PC-3 (cell line): ENCODE data around the gene RPE. TPM values are rescaled to one million over a fixed set of nuclear protein-coding genes. Genes with fewer than 3 reads are reported as not detected.

ENCODE experiments used
- ATAC-seq: fragments of 200-7000 bp; cut with Tn5 transposase; 2 replicates; pipeline ENCODE4 v1.9.1; 2020; ENCODE audit warnings: mild to moderate bottlenecking, moderate library complexity
- BruUV-seq: library from RNA; stranded (reverse); fragments of 400-500 nt; replicated peaks from 2 replicates; lab custom pipeline; 2021; lab: Mats Ljungman, UMichigan
- CTCF ChIA-PET: fragments of 300-600 bp; sonication (Branson Sonifier 250); formaldehyde crosslinking; loops from one replicate; lab custom pipeline; 2022; ENCODE audit warnings: antibody characterized with exemption; lab: Charles Lee
- POLR2A ChIA-PET: fragments of 300-600 bp; sonication (Branson Sonifier 250); formaldehyde crosslinking; loops from one replicate; lab custom pipeline; 2022; ENCODE audit warnings: antibody characterized with exemption; ENCODE audit not compliant: unreplicated experiment; lab: Charles Lee
- DNase-seq: peaks from one replicate; pipeline ENCODE4 v3.0.0-alpha.2; 2015
- H2AFZ ChIP-seq: fragments of 300-600 bp; sonication (generic); 2 replicates; pipeline ENCODE4 v1.6.0; 2016; ENCODE audit warnings: antibody characterized with exemption, low read length
- H3F3A ChIP-seq: fragments of 300-600 bp; sonication (generic); one replicate; pipeline ENCODE4 v1.6.0; 2017; ENCODE audit warnings: antibody characterized with exemption, low read length, control low read depth, mild to moderate bottlenecking; ENCODE audit not compliant: unreplicated experiment
- H3K27ac ChIP-seq: fragments of 300-600 bp; sonication (generic); 2 replicates; pipeline ENCODE4 v1.5.1; 2016; ENCODE audit warnings: mild to moderate bottlenecking, low read length
- H3K27me3 ChIP-seq: fragments of 300-600 bp; sonication (generic); 2 replicates; pipeline ENCODE4 v1.6.1; 2016; ENCODE audit warnings: low read length, mixed read lengths
- H3K36me3 ChIP-seq: fragments of 300-600 bp; sonication (generic); 2 replicates; pipeline ENCODE4 v1.6.1; 2016; ENCODE audit warnings: low read depth, mixed run types, low read length, mixed read lengths
- H3K4me1 ChIP-seq: fragments of 300-600 bp; sonication (generic); 2 replicates; pipeline ENCODE4 v1.5.1; 2016; ENCODE audit warnings: low read length; ENCODE audit not compliant: insufficient read depth
- H3K4me2 ChIP-seq: fragments of 300-600 bp; sonication (generic); 2 replicates; pipeline ENCODE4 v1.6.0; 2016; ENCODE audit warnings: low read length
- H3K4me3 ChIP-seq: fragments of 300-600 bp; sonication (generic); 2 replicates; pipeline ENCODE4 v1.5.1; 2016; ENCODE audit warnings: mild to moderate bottlenecking, low read length, mixed read lengths
- H3K79me2 ChIP-seq: fragments of 300-600 bp; sonication (generic); 2 replicates; pipeline ENCODE4 v1.6.1; 2017; ENCODE audit warnings: low read length, mixed read lengths
- H3K9ac ChIP-seq: fragments of 300-600 bp; sonication (generic); 2 replicates; pipeline ENCODE4 v1.6.0; 2016; ENCODE audit warnings: mild to moderate bottlenecking, low read length
- H3K9me2 ChIP-seq: fragments of 300-600 bp; sonication (generic); replicated peaks from 2 replicates; pipeline ENCODE4 v1.6.1; 2016; ENCODE audit warnings: mixed run types, low read length, mixed read lengths
- H3K9me3 ChIP-seq: fragments of 300-600 bp; sonication (generic); 2 replicates; pipeline ENCODE4 v1.6.1; 2016; ENCODE audit warnings: low read length, mixed read lengths
- H4K20me1 ChIP-seq: fragments of 300-600 bp; sonication (generic); 2 replicates; pipeline ENCODE4 v1.6.1; 2016; ENCODE audit warnings: low read length, mixed read lengths
- EZH2 ChIP-seq: fragments of 300-600 bp; sonication (generic); IDR thresholded peaks from one replicate; pipeline ENCODE4 v1.6.1; 2017; ENCODE audit warnings: antibody characterized with exemption, mild to moderate bottlenecking, low read length; ENCODE audit not compliant: unreplicated experiment
- EZH2phosphoT487 ChIP-seq: fragments of 300-600 bp; sonication (generic); IDR thresholded peaks from 2 replicates; pipeline ENCODE4 v1.6.1; 2018; ENCODE audit warnings: mild to moderate bottlenecking, antibody characterized with exemption, low read length, borderline replicate concordance
- intact Hi-C: fragments of 100-400 bp; cut with micrococcal nuclease; formaldehyde crosslinking; loops from 2 replicates; pipeline ENCODE4 v1.9.0; 2023
- total RNA-seq: library from RNA; depleted of rRNA; stranded (reverse); fragments of >200 nt; gene quantifications from 2 replicates; pipeline ENCODE4 v1.2.3, GENCODE V29; 2014
- TF ChIP-seq, protein P1 (sequence below): fragments of 300-600 bp; sonication (generic); conservative IDR thresholded peaks from 2 replicates; pipeline ENCODE4 v1.5.1; 2017; ENCODE audit warnings: antibody characterized with exemption, low read depth, mild to moderate bottlenecking, low read length

RPE gene
- total RNA-seq, 1 experiment from 2014 or later, result 60.5 TPM

DNA sequence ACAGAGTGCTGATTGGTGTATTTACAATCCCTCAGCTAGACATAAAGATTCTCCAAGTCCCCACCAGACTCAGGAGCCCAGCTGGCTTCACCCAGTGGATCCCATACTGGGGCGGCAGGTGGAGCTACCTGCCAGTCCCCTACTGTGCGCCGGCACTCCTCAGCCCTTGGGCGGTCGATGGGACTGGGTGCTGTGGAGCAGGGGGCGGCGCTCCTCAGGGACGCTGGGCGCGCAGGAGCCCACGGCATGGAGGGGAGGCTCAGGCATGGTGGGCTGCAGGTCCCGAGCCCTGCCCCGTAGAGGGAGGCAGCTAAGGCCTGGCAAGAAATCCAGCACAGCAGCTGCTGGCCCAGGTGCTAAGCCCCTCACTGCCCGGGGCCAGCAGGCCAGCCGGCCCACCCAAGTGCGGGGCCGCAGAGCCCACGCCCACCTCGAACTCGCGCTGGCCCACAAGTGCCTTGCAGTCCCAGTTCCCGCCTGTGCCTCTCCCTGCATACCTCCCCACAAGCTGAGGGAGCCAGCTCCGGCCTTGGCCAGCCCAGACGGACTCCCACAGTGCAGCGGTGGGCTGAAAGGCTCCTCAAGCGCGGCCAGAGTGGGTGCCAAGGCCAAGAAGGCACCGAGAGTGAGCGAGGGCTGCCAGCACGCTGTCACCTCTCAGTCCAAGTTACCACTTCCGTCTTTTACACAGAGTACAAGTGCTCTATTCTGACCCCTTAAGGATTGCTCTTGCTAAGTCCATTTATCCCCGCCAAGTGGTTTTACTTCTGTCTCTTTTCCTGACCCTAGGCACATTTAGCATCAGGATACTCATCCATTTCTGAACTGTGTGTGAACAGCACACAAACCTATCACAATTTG, 1.7 kb upstream of the RPE start:
- peaks cover 22% of the 10 kb centered on the region for H3K4me1 ChIP-seq
- no peaks in the 10 kb centered on the region for H3K27me3 ChIP-seq
- peaks cover 16% of the 10 kb centered on the region; the same call in 1 of the 2 replicates for H4K20me1 ChIP-seq
- BruUV-seq, result no TSS peak
- no peaks in the 10 kb centered on the region for H3K9me2 ChIP-seq
- DNase-seq (no peak), ATAC-seq (no peak)
- no peak overlapping the region for H3K4me2 ChIP-seq
- TF ChIP-seq EZH2phosphoT487 (no peak), EZH2 (no peak)
- TF ChIP-seq, protein P1, sequence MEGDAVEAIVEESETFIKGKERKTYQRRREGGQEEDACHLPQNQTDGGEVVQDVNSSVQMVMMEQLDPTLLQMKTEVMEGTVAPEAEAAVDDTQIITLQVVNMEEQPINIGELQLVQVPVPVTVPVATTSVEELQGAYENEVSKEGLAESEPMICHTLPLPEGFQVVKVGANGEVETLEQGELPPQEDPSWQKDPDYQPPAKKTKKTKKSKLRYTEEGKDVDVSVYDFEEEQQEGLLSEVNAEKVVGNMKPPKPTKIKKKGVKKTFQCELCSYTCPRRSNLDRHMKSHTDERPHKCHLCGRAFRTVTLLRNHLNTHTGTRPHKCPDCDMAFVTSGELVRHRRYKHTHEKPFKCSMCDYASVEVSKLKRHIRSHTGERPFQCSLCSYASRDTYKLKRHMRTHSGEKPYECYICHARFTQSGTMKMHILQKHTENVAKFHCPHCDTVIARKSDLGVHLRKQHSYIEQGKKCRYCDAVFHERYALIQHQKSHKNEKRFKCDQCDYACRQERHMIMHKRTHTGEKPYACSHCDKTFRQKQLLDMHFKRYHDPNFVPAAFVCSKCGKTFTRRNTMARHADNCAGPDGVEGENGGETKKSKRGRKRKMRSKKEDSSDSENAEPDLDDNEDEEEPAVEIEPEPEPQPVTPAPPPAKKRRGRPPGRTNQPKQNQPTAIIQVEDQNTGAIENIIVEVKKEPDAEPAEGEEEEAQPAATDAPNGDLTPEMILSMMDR, result no peak
- intact Hi-C loops, result no loop called here
- H3K79me2 ChIP-seq, result peaks cover 33% of the 10 kb centered on the region
- no peak overlapping the region for H2AFZ ChIP-seq
- H3K36me3 ChIP-seq, result no peaks in the 10 kb centered on the region
- no peaks in the 10 kb centered on the region for H3K9me3 ChIP-seq
- H3K4me3 ChIP-seq, result no peak overlapping the region
- H3K9ac ChIP-seq, result no peak overlapping the region
- CTCF ChIA-PET, result no interaction called here
- no peak overlapping the region for H3K27ac ChIP-seq
- POLR2A ChIA-PET, result no interaction called here
- H3F3A ChIP-seq, result no peaks in the 10 kb centered on the region

DNA sequence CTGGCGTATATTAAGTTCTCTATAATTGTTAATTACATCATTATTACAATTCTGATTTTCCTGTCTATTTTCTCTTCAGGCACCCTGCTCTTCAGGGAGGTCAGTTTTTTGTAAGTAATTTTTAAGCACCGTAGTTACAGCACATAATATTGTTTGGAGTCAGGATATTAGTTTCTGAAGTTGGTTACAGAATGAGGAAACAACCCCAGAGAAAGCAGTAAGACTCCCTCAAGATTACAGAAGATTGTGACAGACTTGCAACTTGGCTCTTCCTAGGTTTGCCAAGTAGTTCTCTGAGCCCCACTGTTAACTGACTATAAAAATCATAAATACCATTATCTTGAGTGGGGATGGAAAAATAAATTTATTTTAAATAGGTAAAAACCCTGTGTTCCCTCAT, 921 bp downstream of the RPE start:
- H3F3A ChIP-seq, result no peaks in the 10 kb centered on the region
- no peaks in the 10 kb centered on the region for H3K27me3 ChIP-seq
- no TSS peak for BruUV-seq
- no peaks in the 10 kb centered on the region for H3K9me2 ChIP-seq
- peak overlapping the region; percentile 85 for H3K4me2 ChIP-seq
- peak overlapping the region; percentile 91 for H3K9ac ChIP-seq
- no peak for DNase-seq
- intact Hi-C loops, result loop anchor here (2.0 kb wide), 1 partner anchor 167 kb away; the partner anchor contains the start of gene KANSL1L
- TF ChIP-seq EZH2, result no peak
- TF ChIP-seq, protein P1, result no peak
- no peak for TF ChIP-seq EZH2phosphoT487
- ChIA-PET CTCF (no interaction called here), POLR2A (no interaction called here)
- ATAC-seq, result no peak
- H3K9me3 ChIP-seq, result no peaks in the 10 kb centered on the region
- H3K4me3 ChIP-seq, result peak overlapping the region; percentile 84
- H3K79me2 ChIP-seq, result peaks cover 59% of the 10 kb centered on the region
- no peak overlapping the region for H2AFZ ChIP-seq
- H3K4me1 ChIP-seq, result peaks cover 23% of the 10 kb centered on the region
- peaks cover 37% of the 10 kb centered on the region for H4K20me1 ChIP-seq
- H3K27ac ChIP-seq, result no peak overlapping the region
- H3K36me3 ChIP-seq, result peaks cover 10% of the 10 kb centered on the region

DNA sequence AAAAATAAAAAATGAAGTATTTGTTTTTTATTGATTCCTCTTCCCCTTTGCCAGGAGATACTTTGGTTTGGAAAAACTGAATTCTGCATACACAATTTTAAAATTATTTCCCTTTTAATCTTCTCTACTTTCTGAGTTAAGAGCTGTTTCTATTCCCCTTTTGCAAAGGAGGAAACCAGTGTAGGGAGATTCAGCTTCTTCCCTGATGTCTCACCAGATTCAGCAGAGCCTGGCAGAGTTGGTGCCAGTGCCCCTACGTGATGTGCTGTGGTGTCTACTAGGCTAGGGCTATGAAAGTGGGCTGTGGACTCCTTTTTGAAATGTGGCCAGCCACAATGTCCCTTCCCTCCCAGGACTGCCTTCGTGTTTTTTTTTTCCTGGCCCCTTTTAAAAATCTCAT, 2.4 kb downstream of the RPE start:
- no peak for TF ChIP-seq EZH2phosphoT487
- TF ChIP-seq, protein P1, result no peak
- no peak for TF ChIP-seq EZH2
- Histone ChIP-seq H3K4me3 (no peak overlapping the region; the same call in 1 of the 2 replicates), H3K27ac (no peak overlapping the region), H3K4me2 (peak overlapping the region; percentile 85), H3K9me2 (no peaks in the 10 kb centered on the region), H3K79me2 (peaks cover 75% of the 10 kb centered on the region), H3K36me3 (peaks cover 23% of the 10 kb centered on the region), H4K20me1 (peaks cover 49% of the 10 kb centered on the region), H3F3A (no peaks in the 10 kb centered on the region), H3K9ac (no peak overlapping the region), H3K27me3 (no peaks in the 10 kb centered on the region), H2AFZ (no peak overlapping the region), H3K9me3 (no peaks in the 10 kb centered on the region), H3K4me1 (peaks cover 23% of the 10 kb centered on the region)
- CTCF ChIA-PET, result no interaction called here
- DNase-seq (no peak), ATAC-seq (no peak)
- intact Hi-C loops, result no loop called here
- no TSS peak for BruUV-seq
- POLR2A ChIA-PET, result no interaction called here
